ENCODE measurements around the gene FAM13A.

DNA sequence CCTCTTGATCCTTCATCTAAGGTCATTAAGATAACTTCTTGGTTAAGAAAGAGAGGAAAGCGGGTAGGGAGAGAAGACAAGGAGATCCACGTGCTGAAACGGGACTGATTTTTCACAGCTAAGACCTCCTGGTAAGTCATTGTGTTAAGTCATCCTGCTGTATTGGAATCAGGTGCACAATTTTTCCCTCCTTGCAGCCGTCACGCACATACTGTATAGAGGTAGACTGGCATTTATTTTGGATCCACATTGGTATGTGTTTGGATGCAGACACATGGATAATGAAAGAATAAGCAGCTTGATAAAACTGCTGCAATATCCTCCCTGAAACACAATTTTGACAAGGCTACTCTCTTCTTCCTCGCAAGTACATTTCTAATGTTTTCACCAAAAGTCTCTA lies 299.2 kb downstream of the FAM13A start:
- TF ChIP-seq, protein P1, sequence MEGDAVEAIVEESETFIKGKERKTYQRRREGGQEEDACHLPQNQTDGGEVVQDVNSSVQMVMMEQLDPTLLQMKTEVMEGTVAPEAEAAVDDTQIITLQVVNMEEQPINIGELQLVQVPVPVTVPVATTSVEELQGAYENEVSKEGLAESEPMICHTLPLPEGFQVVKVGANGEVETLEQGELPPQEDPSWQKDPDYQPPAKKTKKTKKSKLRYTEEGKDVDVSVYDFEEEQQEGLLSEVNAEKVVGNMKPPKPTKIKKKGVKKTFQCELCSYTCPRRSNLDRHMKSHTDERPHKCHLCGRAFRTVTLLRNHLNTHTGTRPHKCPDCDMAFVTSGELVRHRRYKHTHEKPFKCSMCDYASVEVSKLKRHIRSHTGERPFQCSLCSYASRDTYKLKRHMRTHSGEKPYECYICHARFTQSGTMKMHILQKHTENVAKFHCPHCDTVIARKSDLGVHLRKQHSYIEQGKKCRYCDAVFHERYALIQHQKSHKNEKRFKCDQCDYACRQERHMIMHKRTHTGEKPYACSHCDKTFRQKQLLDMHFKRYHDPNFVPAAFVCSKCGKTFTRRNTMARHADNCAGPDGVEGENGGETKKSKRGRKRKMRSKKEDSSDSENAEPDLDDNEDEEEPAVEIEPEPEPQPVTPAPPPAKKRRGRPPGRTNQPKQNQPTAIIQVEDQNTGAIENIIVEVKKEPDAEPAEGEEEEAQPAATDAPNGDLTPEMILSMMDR (conservative IDR thresholded peaks at IDR 0.05; ENCODE audit: low read depth, low read length) = no peak
- TF ChIP-seq RFX5 (IDR thresholded peaks at IDR 0.05; ENCODE audit: low read depth, low read length) (no peak), POLR2A (IDR thresholded peaks at IDR 0.05; ENCODE audit: low read depth, low read length) (no peak), MAFK (IDR thresholded peaks at IDR 0.05; ENCODE audit: low read depth, low read length) (no peak), CHD1 (IDR thresholded peaks at IDR 0.05; ENCODE audit: low read depth, low read length) (no peak), BHLHE40 (IDR thresholded peaks at IDR 0.05; ENCODE audit: low read depth, low read length) (no peak), SMC3 (IDR thresholded peaks at IDR 0.05; ENCODE audit: low read depth, low read length) (no peak)

Measured in IMR-90 (cell line).